Erythroblast (primary cell): Measurements from ENCODE around the gene PRDM1.
A peak's percentile ranks its signal among the peaks of the same experiment; 100 is the strongest.

Experiments used
- GATA1 ChIP-seq: IDR thresholded peaks from 2 replicates; pipeline ENCODE4 v1.6.1; 2011; ENCODE audit warnings: low read depth, mild to moderate bottlenecking, control low read depth, low read length, moderate library complexity
- POLR2A ChIP-seq: IDR thresholded peaks from 2 replicates; pipeline ENCODE4 v1.6.1; 2011; ENCODE audit warnings: mild to moderate bottlenecking, low read length

- TF ChIP-seq POLR2A, result peak; percentile 10
- TF ChIP-seq GATA1, result no peak
Measured at GRCh38 chr6:106098383-106099234, 12.5 kb downstream of the PRDM1 start.
